NCI-H2227 treated with DMSO at 0.1 percent for 48 hours (cell line): ENCODE data around the gene POGLUT2.

Source experiments
- DNase-seq: peaks from one replicate; lab custom pipeline; 2025; lab: John Stamatoyannopoulos, UW

Gene POGLUT2

DNA sequence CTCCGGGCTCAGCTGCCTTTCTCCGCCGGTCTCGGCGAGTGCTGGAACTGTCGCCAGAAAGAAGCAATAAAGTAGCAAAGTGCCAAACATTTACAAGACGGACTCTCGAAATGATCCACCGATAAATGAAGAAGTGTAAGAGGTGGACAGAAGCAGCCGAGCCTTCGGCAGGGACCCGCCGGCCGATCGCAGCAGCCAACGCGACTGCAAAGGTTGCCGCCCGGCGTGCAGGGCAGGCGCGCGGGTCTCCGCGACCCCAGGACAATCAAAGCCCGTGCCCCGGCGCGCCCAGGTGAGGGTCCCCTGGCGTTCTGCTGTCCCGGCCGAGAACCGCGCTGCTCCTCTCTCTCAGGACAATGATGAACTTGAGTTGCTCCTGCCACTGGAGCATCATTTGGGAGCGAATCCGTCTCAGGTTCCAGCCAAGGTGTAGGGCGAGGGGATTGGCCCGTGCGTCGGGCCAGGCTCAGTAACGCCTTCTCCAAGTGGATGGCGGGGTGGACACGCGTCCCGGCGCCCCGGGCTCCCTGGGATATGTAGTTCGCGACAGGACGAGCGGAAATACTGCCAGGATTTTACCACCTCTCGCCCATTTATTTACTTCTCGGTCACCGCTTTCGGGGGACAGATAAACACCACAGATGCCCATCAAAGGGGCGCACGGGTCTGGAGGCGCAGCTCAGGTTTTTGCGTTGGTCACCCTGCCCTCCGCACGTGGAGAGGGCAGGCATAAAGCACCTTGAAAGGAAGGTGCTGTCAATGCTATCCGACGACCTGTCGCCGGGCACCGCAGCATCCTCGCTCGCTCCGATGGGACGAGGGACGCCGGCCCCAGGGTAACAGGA, at the start of gene POGLUT2, which contains the start of gene BIVM:
TSS of gene POGLUT2 (minus strand) at position 396 of the 845 bp plus-strand sequence. CDS start at position 90, 306 bp downstream.
TSS of gene BIVM (plus strand) at position 539 of the 845 bp plus-strand sequence. CDS start 8,149 bp downstream, outside the sequence.
- DNase-seq, result peak; percentile 81

- peak; percentile 31 for DNase-seq
These were observed 48.8 kb upstream of the POGLUT2 start for GRCh38 chr13:102847272-102848234.

DNA sequence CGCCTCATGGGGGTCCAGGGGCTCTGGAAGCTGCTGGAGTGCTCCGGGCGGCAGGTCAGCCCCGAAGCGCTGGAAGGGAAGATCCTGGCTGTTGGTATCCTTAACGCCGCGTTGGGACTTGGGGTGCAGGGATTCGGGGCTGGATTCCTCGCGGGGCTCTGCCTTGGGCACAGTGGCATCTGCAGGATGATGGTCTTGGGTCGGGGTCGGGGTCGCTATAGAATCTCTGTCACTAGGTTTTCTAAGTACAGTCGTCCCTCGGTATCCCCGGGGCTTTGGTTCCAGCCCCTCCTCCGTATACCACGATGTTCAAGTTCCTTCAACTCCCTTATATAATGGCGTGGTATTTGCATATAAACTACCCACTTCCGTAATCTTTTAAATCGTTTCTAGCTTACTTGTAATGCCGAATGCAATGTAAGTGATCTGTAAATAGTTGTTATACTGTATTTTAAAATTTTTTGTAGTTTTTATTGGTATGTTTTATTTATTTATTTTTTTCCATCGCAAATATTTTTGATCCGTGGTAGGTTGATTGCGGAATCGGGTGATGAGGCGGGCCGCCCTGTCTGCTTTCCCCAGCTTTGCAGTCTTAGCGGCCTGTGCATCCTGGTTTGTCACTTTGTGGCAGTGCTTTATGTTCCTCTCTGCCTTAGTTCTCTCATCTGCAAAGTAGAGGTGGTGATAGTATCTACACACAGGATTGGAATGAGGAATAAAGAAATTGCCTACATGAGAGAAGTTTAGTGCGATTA, 47.7 kb upstream of the POGLUT2 start:
- peak; percentile 5 for DNase-seq

- DNase-seq, result peak; percentile 89
These were observed 47.0 kb upstream of the POGLUT2 start, which contains the start of gene ERCC5 for GRCh38 chr13:102845630-102846260. TSS of gene ERCC5 (plus strand) at chr13:102846032. CDS start at chr13:102846267, 235 bp downstream.

GRCh38 chr13:102845289-102845629, 46.5 kb upstream of the POGLUT2 start:
- no peak for DNase-seq

GRCh38 chr13:102839462-102839861, 40.7 kb upstream of the POGLUT2 start:
- DNase-seq, result no peak

GRCh38 chr13:102838982-102839381, 40.2 kb upstream of the POGLUT2 start:
- no peak for DNase-seq

- DNase-seq, result no peak
These were observed 39.5 kb upstream of the POGLUT2 start for GRCh38 chr13:102838273-102838672.

GRCh38 chr13:102836471-102836870, 37.7 kb upstream of the POGLUT2 start:
- DNase-seq, result no peak

DNA sequence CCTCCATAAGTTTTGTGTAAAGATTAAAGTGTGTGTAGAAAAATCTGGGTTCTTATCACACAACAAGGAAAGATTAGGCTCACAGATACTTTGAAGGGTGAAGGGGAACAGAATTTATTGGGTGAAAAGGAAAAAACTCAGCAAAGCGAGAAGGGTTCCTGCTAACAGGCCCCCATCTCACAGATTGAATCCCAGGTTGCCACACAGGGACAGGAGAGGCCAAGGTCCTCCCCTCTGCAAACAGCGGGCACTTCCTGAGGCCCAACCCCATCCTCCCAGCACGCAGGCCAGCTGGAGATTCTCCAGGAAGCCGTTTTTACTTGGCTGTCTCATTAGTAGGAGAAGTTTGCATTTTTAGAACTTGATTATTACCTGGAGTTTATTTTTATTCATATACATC, 31.9 kb upstream of the POGLUT2 start:
- no peak for DNase-seq

- no peak for DNase-seq
These were observed 27.3 kb upstream of the POGLUT2 start for GRCh38 chr13:102825921-102826706.

DNA sequence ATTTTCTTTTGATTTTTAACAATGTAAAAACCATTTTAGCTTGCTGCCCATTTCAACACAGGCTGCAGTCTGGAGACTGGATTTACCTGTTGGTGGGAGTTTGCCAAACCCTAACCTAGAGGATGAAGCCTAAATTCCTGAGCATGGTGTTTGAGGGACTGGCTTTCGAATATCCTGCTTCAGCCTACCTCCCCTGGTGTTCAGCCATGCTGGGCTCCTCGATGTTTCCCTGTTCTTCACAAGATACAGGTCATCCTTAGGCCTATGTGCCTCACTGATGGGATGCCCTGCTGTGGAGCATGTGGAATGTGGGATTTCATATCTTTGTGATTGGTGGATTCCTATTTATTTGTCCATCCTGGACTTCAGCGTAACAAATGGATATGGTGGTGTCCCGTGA, 26.6 kb upstream of the POGLUT2 start:
- DNase-seq, result no peak

GRCh38 chr13:102817907-102818306, 19.1 kb upstream of the POGLUT2 start:
- no peak for DNase-seq

DNA sequence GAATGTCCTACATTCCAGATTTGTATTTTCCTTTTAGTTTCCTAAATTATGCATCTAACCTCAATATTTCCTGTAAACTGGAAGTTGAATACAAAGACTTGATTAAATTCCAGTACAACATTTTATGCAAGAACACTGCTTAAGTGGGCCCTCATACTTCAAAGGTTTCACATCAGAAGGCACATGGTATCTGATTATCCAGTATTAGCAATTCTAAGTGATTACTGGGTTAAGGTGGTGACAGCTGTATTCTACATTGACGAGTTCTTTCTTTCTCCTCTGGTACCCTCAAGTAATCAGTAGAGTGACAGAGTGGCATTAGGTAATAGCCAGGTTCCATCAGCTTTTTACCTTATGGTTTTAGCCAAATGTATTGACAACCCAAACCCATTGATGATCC, 18.5 kb upstream of the POGLUT2 start:
- DNase-seq, result no peak

- DNase-seq, result no peak
These were observed 17.9 kb upstream of the POGLUT2 start for GRCh38 chr13:102816708-102817107.

DNA sequence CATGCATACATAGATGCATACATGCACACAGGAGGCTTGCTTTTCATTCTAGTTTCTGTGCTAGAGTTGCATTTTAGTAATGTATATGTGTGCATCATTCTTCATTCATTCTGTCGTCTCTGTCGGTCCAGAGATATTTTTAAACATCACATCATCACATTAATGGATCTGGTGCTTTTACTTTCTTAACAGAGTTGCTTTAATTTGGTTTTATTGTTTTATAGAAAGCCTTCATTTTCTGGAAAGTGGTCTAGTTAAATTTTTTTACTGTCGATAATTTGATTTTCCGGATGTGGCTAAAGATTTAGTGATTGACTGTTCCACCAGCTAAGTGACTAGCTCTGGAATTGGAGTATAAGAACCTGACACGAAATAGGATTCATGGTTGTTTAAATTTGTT, 17.0 kb upstream of the POGLUT2 start:
- DNase-seq, result no peak

GRCh38 chr13:102814793-102815192, 16.0 kb upstream of the POGLUT2 start:
- DNase-seq, result no peak

DNA sequence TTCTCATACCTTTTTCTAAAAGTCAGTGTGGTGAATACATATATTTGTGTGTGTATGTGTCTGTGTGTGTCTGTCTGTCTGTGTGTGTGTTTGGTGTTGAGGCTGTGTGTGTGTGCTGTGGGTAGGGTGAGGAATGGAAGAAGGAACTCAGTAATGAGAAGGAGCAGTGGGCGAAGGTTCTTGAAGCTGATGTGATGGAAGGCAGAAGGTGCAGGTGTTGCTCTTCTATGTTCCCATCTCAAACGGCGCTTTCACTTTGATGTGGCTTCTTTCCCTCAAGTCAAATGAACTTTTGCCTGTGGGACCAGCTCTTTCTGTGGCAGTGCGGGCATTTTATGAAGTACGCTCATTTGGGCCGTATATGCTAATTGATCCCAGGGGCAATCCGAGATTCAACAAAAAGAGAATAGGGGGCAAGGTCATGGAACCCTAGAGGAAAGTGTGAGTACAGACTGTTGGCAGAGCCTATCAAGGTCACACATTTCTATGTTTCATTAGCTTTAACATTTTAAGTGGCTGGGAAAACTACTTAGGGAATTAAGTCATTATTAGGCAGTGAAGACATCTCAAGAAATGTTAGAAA, 15.3 kb upstream of the POGLUT2 start:
- no peak for DNase-seq

DNA sequence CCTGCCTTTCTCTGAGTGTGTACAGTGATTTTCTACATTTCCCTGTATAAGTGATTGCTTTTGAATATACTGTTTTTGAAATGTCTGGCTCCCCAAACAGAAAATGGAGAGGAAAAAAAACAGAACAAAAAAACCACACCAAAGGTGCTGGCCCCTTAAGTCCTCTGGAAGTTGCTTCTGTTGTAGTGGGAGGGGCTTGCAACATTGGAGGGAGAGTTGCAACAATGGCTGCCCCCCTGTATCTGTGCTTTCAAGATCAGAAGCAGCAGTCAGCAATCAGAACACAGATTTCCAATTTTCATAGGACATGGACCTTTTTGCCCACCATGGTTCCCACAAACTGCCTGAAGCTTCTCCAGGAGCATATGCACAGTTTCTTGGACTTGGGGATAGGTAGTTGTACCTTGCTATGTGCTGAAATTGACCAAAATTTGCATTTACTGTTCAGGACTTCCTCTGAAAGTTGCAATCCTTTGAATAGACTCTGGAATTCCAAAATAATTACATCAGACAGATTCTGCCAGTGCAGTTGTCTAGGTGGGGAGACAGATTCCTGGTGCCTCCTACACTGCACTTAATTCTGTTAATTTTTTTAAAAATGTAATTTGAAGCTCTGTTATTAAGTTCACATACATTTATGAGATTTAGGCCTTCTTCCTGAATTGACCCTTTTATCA, 14.0 kb upstream of the POGLUT2 start:
- no peak for DNase-seq

GRCh38 chr13:102807699-102808098, 8.9 kb upstream of the POGLUT2 start:
- no peak for DNase-seq
